HepG2 (cell line): Measurements from ENCODE around the gene SYCP2. TPM values are rescaled to one million over a fixed set of nuclear protein-coding genes. Genes with fewer than 3 reads are reported as not detected.

ENCODE experiments used
- ATF3 ChIP-seq: sonication (generic); formaldehyde crosslinking; IDR thresholded peaks from 2 replicates; pipeline ENCODE4 v1.4.0; 2020; ENCODE audit warnings: missing genetic modification reagents
- KDM5B ChIP-seq: sonication (generic); formaldehyde crosslinking; IDR thresholded peaks from 2 replicates; pipeline ENCODE4 v1.4.0; 2020; ENCODE audit warnings: missing genetic modification reagents, mild to moderate bottlenecking, borderline replicate concordance
- KLF6 ChIP-seq: IDR thresholded peaks from 2 replicates; pipeline ENCODE4 v1.8.0; 2016; ENCODE audit warnings: missing biosample characterization, missing genetic modification reagents
- MAZ ChIP-seq, 2 experiments: sonication (generic) in 1 of 2; formaldehyde crosslinking in 1 of 2; IDR thresholded peaks; 2 replicates each; pipeline versions ENCODE4 v1.5.0 to v1.6.1; 2012 to 2020; ENCODE audit warnings: low read depth in 2 of 2, mild to moderate bottlenecking in 2 of 2, borderline replicate concordance in 1 of 2, improper control_type of control experiment in 1 of 2, low read length in 1 of 2, missing genetic modification reagents in 1 of 2, moderate library complexity in 1 of 2
- MXD4 ChIP-seq: IDR thresholded peaks from 2 replicates; pipeline ENCODE4 v1.6.1; 2016; ENCODE audit warnings: mild to moderate bottlenecking, missing biosample characterization, missing genetic modification reagents
- MYC ChIP-seq: sonication (generic); formaldehyde crosslinking; IDR thresholded peaks from 2 replicates; pipeline ENCODE4 v1.9.0; 2021; ENCODE audit warnings: missing genetic modification reagents, borderline replicate concordance
- NFYB ChIP-seq: sonication (generic); formaldehyde crosslinking; IDR thresholded peaks from 2 replicates; pipeline ENCODE4 v1.4.0; 2020; ENCODE audit warnings: missing genetic modification reagents
- NR2F2 ChIP-seq: IDR thresholded peaks from 2 replicates; pipeline ENCODE4 v1.6.1; 2012; ENCODE audit warnings: low read depth, inconsistent platforms, borderline replicate concordance
- POLR2A ChIP-seq, 2 experiments: IDR thresholded peaks; 2 replicates each; pipeline ENCODE4 v1.6.1; 2011; ENCODE audit warnings: low read depth in 2 of 2, low read length in 2 of 2, mild to moderate bottlenecking in 1 of 2, moderate library complexity in 1 of 2; ENCODE audit not compliant: insufficient read depth in 1 of 2
- SP4 ChIP-seq: sonication (generic); formaldehyde crosslinking; IDR thresholded peaks from 2 replicates; pipeline ENCODE4 v1.8.1; 2023; ENCODE audit warnings: mild to moderate bottlenecking, missing genetic modification reagents
- TBP ChIP-seq: sonication (generic); formaldehyde crosslinking; IDR thresholded peaks from 2 replicates; pipeline ENCODE4 v1.5.0; 2020; ENCODE audit warnings: missing genetic modification reagents
- TBX2 ChIP-seq: sonication (generic); formaldehyde crosslinking; IDR thresholded peaks from 2 replicates; pipeline ENCODE4 v1.5.0; 2020; ENCODE audit warnings: missing genetic modification reagents, mild to moderate bottlenecking, borderline replicate concordance
- TFDP2 ChIP-seq: sonication (generic); formaldehyde crosslinking; IDR thresholded peaks from 2 replicates; pipeline ENCODE4 v1.4.0; 2020; ENCODE audit warnings: missing genetic modification reagents
- YY1 ChIP-seq: IDR thresholded peaks from 2 replicates; pipeline ENCODE4 v1.6.1; 2011; ENCODE audit warnings: low read length, low read depth, moderate library complexity, mild to moderate bottlenecking; ENCODE audit not compliant: insufficient read depth, insufficient replicate concordance
- ZNF263 ChIP-seq: sonication (generic); formaldehyde crosslinking; IDR thresholded peaks from 2 replicates; pipeline ENCODE4 v1.4.0; 2020; ENCODE audit warnings: missing genetic modification reagents
- ZNF331 ChIP-seq: sonication (generic); formaldehyde crosslinking; IDR thresholded peaks from 2 replicates; pipeline ENCODE4 v1.4.0; 2020; ENCODE audit warnings: missing genetic modification reagents
- ZNF605 ChIP-seq: sonication (generic); formaldehyde crosslinking; IDR thresholded peaks from 2 replicates; pipeline ENCODE4 v1.8.0; 2022; ENCODE audit warnings: mild to moderate bottlenecking, missing genetic modification reagents
- ZSCAN21 ChIP-seq: sonication (generic); formaldehyde crosslinking; IDR thresholded peaks from 2 replicates; pipeline ENCODE4 v1.8.0; 2022; ENCODE audit warnings: mild to moderate bottlenecking, missing genetic modification reagents, moderate library complexity, borderline replicate concordance
- polyA plus RNA-seq, 8 experiments: library from polyadenylated mRNA; depleted of rRNA in 3 of 8; stranded (reverse) in 7 of 8; unstranded in 1 of 8; fragments of >200 nt; fragmentation: Illumina TruSeq in 4 of 8; extraction: Trizol in 4 of 8; gene quantifications; 2 replicates each; pipeline versions ENCODE4 v1.2.1 to v1.2.3, GENCODE V29; 2011 to 2016; ENCODE audit warnings: low read depth in 4 of 8, missing spikeins in 1 of 8, mixed read lengths in 1 of 8; ENCODE audit not compliant: insufficient read depth in 1 of 8
- total RNA-seq, 5 experiments: library from RNA; depleted of rRNA; stranded (reverse); fragments of >200 nt; fragmentation: Illumina TruSeq; extraction: Trizol; gene quantifications; 2 replicates each; pipeline ENCODE4 v1.2.3, GENCODE V29; 2016; ENCODE audit warnings: low read depth in 1 of 5
- TF ChIP-seq, protein P1 (sequence below): sonication (generic); formaldehyde crosslinking; IDR thresholded peaks from 2 replicates; pipeline ENCODE4 v1.4.0; 2020; ENCODE audit warnings: missing genetic modification reagents
- TF ChIP-seq, protein P2 (sequence below): sonication (generic); formaldehyde crosslinking; IDR thresholded peaks from 2 replicates; pipeline ENCODE4 v1.4.0; 2020; ENCODE audit warnings: missing genetic modification reagents, borderline replicate concordance

Gene SYCP2
- total and polyA plus RNA-seq, 2 of the 13 experiments (the other 11 are each of a cell fraction or from before 2014, with no cell fraction given): 0.07 to 0.24 TPM

DNA sequence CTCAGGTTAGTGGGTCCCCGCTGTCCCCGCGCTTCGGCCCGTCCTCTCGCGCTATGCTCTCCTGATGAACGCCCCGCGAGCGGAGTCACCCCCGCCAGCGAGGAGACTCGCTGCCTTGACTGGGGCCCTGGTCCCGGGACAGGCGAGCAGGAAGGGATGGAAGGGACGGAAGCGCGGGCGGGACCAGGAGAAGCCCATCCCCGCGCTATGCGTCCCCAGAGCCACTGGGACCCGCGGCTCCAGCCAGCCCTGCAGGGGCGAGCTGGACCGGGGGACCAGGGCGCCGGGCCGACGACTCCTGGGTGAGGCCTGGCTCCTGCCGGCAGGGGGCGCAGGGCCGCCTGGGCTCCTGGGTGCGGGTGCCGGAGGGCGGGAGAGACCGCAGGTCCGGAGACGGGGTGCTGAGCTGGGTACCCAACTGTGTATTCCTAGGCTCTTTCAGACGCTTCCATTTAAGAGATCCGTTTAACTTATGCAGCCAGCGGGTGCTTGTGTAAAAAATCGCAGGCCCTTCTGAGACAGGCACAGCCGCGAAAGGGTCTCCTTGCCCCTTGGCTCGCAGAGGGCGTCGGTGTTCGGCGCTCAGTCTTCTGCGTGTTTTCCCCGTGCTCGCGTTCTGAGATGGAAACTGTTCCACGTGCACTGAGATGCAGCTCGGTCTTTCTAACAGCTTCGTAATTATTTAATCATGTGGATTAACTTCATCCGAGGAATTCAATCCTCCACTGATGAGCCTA, 580 bp upstream of the SYCP2 start (continued):
- TF ChIP-seq TFDP2: 0 out of 2 replicates have a peak, but pooled peaks have one; percentile 56
- no peak for TF ChIP-seq NFYB (CRISPR knock-in tag)
- TF ChIP-seq SP4 (CRISPR knock-in tag): peak; percentile 19; the same call in 1 of the 2 replicates
- TF ChIP-seq MAZ (IDR thresholded peaks at IDR 0.05; ENCODE audit: borderline replicate concordance, low read depth, low read length): peak; percentile 51; the same call in 1 of the 2 replicates
- TF ChIP-seq MAZ (CRISPR knock-in tag; IDR thresholded peaks at IDR 0.05; ENCODE audit: low read depth): 0 out of 2 replicates have a peak, but pooled peaks have one; percentile 59
- 0 out of 2 replicates have a peak, but pooled peaks have one; percentile 35 for TF ChIP-seq ZNF605 (CRISPR knock-in tag)
- no peak for TF ChIP-seq POLR2A (IDR thresholded peaks at IDR 0.05; ENCODE audit: insufficient read depth in 1 of 2, low read depth in 2 of 2, low read length in 2 of 2)
- TF ChIP-seq ATF3 (CRISPR knock-in tag): peak; percentile 42; the same call in 1 of the 2 replicates
- no peak for TF ChIP-seq TBP
- TF ChIP-seq NR2F2: no peak
- peak; percentile 78 for TF ChIP-seq ZSCAN21 (CRISPR knock-in tag)
- 0 out of 2 replicates have a peak, but pooled peaks have one; percentile 14 for TF ChIP-seq ZNF263 (CRISPR knock-in tag)
- TF ChIP-seq, protein P1, sequence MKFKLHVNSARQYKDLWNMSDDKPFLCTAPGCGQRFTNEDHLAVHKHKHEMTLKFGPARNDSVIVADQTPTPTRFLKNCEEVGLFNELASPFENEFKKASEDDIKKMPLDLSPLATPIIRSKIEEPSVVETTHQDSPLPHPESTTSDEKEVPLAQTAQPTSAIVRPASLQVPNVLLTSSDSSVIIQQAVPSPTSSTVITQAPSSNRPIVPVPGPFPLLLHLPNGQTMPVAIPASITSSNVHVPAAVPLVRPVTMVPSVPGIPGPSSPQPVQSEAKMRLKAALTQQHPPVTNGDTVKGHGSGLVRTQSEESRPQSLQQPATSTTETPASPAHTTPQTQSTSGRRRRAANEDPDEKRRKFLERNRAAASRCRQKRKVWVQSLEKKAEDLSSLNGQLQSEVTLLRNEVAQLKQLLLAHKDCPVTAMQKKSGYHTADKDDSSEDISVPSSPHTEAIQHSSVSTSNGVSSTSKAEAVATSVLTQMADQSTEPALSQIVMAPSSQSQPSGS (CRISPR knock-in tag): no peak
- TF ChIP-seq KLF6: 0 out of 2 replicates have a peak, but pooled peaks have one; percentile 35
- TF ChIP-seq, protein P2, sequence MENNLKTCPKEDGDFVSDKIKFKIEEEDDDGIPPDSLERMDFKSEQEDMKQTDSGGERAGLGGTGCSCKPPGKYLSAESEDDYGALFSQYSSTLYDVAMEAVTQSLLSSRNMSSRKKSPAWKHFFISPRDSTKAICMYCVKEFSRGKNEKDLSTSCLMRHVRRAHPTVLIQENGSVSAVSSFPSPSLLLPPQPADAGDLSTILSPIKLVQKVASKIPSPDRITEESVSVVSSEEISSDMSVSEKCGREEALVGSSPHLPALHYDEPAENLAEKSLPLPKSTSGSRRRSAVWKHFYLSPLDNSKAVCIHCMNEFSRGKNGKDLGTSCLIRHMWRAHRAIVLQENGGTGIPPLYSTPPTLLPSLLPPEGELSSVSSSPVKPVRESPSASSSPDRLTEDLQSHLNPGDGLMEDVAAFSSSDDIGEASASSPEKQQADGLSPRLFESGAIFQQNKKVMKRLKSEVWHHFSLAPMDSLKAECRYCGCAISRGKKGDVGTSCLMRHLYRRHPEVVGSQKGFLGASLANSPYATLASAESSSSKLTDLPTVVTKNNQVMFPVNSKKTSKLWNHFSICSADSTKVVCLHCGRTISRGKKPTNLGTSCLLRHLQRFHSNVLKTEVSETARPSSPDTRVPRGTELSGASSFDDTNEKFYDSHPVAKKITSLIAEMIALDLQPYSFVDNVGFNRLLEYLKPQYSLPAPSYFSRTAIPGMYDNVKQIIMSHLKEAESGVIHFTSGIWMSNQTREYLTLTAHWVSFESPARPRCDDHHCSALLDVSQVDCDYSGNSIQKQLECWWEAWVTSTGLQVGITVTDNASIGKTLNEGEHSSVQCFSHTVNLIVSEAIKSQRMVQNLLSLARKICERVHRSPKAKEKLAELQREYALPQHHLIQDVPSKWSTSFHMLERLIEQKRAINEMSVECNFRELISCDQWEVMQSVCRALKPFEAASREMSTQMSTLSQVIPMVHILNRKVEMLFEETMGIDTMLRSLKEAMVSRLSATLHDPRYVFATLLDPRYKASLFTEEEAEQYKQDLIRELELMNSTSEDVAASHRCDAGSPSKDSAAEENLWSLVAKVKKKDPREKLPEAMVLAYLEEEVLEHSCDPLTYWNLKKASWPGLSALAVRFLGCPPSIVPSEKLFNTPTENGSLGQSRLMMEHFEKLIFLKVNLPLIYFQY (CRISPR knock-in tag): peak; percentile 84; the same call in 1 of the 2 replicates
- peak; percentile 32; the same call in 1 of the 2 replicates for TF ChIP-seq MYC (CRISPR knock-in tag)
- TF ChIP-seq ZNF331: 0 out of 2 replicates have a peak, but pooled peaks have one; percentile 43
- TF ChIP-seq KDM5B (CRISPR knock-in tag): peak; percentile 36; the same call in 1 of the 2 replicates
- TF ChIP-seq MXD4 (CRISPR knock-in tag): peak; percentile 55; the same call in 1 of the 2 replicates
- TF ChIP-seq YY1: no peak
- TF ChIP-seq TBX2 (CRISPR knock-in tag): peak; percentile 62; the same call in 1 of the 2 replicates
